ENCODE measurements around the gene SEMA3A.
A peak's percentile ranks its signal among the peaks of the same experiment; 100 is the strongest.

The SEMA3A gene

GRCh38 chr7:84210301-84210700, 15.7 kb upstream of the SEMA3A start:
- H3K4me3 ChIP-seq (ENCODE audit: low read length) = no peak overlapping the region

DNA sequence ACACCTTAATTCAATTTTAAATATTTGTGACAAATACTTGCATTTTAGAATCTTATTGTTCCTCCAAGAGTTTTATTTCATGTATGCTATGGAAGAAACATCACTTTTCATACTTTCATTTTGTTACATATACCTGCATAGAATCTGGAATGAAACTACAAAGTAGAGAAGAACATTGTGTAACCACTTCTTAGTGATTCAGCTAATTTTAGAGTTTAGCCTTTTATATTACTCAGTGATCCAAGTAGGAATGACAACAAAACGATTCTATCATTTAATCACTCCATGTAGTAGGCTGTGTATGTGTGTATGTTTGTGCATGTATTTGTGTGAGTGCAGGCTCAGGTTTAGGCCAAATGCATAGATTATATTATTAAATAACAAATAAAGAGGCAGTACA, 14.4 kb upstream of the SEMA3A start:
- H3K4me3 ChIP-seq (ENCODE audit: low read length) = no peak overlapping the region
- no peak for TF ChIP-seq CTCF (conservative IDR thresholded peaks at IDR 0.05; ENCODE audit: low read length)
- DNase-seq (ENCODE audit: low read depth) = no peak

More at GRCh38 chr7:84210301-84210700, 15.7 kb upstream of the SEMA3A start:
- no peak for TF ChIP-seq CTCF (conservative IDR thresholded peaks at IDR 0.05; ENCODE audit: low read length)
- DNase-seq (ENCODE audit: low read depth) = no peak

DNA sequence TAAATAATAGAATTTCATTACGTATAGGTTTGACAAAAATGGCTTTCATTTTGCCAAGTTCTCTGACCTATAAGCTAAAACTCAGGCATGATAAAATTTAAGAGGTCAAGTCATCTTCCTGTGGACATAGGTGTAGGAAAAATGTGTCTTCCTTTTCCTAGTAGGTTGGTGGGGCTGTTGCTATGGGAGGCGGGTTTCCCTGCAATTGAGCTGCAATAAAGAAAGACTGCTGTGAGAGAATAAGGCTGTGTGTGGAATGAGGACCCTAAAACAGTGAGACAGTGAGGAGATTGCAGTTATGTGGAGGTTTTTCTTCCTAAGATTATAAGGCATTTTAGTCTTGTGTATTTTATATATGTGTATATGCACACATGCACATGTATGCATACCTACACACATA, 13.0 kb upstream of the SEMA3A start:
- TF ChIP-seq CTCF (conservative IDR thresholded peaks at IDR 0.05; ENCODE audit: low read length) = no peak
- DNase-seq (ENCODE audit: low read depth) = no peak
- H3K4me3 ChIP-seq (ENCODE audit: low read length) = no peak overlapping the region

DNA sequence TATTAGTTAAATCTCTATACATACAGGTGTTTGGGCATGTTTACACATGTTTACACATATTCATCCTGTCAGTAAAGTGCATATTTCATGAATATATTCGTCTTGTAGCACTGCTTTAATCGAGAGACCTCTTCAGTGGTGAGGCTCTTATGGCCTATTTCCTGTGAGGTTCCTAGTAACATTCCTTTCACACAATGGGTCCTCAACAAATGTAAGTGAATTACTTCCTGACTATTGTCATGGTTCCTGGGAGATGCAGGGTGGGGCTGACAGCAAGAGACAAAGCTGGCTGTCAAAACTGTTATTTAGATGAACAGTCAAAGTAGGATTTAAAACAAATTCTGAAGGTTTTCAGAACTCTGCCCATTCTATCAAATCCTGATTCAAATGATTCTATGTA, 12.4 kb upstream of the SEMA3A start:
- no peak for DNase-seq (ENCODE audit: low read depth)
- H3K4me3 ChIP-seq (ENCODE audit: low read length) = no peak overlapping the region

GRCh38 chr7:84204655-84205054, 10.1 kb upstream of the SEMA3A start:
- DNase-seq (ENCODE audit: low read depth) = peak; percentile 84

More for the DNA sequence above, 12.4 kb upstream of the SEMA3A start:
- TF ChIP-seq CTCF (conservative IDR thresholded peaks at IDR 0.05; ENCODE audit: low read length) = no peak

DNA sequence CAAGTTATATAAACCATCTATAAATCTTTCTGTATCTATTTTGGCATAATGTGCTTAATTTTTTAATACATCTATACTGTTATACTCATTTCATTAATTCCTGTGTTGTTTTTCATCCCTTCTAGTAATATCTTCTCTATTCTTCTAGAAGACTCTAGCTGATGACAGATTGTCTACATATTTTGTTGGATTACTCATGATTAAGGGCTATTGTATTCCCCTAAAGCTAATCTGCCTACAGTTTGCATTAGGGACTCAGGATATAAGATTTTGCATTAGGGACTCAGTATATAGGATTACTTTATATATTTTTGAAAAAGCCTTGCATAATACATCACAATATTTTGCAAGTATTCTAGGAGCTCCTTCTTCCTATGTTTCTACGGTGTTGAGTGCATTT, 8.3 kb upstream of the SEMA3A start:
- TF ChIP-seq CTCF (conservative IDR thresholded peaks at IDR 0.05; ENCODE audit: low read length) = no peak
- no peak for DNase-seq (ENCODE audit: low read depth)
- H3K4me3 ChIP-seq (ENCODE audit: low read length) = no peak overlapping the region

More at GRCh38 chr7:84204655-84205054, 10.1 kb upstream of the SEMA3A start:
- TF ChIP-seq CTCF (conservative IDR thresholded peaks at IDR 0.05; ENCODE audit: low read length) = peak; percentile 11; the same call in 1 of the 2 replicates
- H3K4me3 ChIP-seq (ENCODE audit: low read length) = no peak overlapping the region

- DNase-seq (ENCODE audit: low read depth) = no peak
- TF ChIP-seq CTCF (conservative IDR thresholded peaks at IDR 0.05; ENCODE audit: low read length) = no peak
- H3K4me3 ChIP-seq (ENCODE audit: low read length) = no peak overlapping the region
Measured at GRCh38 chr7:84200859-84201258, 6.3 kb upstream of the SEMA3A start.
